ENCODE data around the gene CDK17. TPM values are rescaled to one million over a fixed set of nuclear protein-coding genes. Genes with fewer than 3 reads are reported as not detected.
A peak's percentile ranks its signal among the peaks of the same experiment; 100 is the strongest.

The CDK17 gene
- 10 to 100 TPM; 13.2 to 23.4 TPM for total RNA-seq

DNA sequence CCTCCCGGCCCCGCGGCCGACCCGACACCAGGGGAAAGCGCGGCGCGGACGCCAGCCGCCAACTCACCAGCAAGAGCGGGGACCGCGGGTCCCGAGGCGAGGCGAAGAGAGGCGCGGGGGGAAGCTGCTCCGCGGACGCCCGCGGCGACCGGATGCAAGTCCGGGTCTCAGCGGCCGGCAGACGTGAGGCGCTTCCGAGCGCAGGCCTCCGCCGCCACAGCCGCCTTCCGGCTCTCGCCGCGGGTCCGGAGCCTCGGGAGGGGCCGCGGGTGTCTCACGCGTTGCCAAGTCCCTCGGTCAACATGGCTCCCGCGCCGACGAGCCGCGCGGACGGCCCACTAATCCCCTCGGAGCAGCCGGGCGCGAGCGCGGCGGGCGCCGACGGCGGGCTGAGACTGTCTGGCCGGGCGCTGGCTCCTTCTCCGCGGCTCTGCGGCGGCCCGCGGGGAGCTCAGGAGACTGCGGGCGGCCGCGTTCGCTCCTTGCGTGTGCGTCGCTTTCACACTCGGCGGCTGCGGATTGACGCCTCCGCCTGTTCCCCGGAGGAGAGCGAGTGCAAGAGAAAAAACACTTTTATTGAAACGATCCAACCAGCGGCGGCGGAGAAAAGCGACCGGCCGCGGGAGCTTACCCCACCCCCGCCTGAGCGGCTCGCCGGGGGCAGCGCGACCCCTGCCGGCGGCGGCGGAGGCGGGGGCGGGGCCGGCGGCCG lies at the start of gene CDK17:
Gene CDK17 (minus strand): TSS at position 521 of the 712 bp plus-strand sequence. CDS start 65,603 bp downstream, outside the sequence.
- Histone ChIP-seq H3K4me3 (peak within 1 kb of the TSS; percentile 92), H3K9me3 (no peaks in the 10 kb centered on the region), H3K36me3 (no peaks in the 10 kb centered on the region), H3K9ac (ENCODE audit: low read depth in 2 of 2, low read length in 2 of 2) (peak within 1 kb of the TSS; percentile 95 to 99), H3K27ac (peak within 1 kb of the TSS; percentile 100), H3K4me1 (no peaks in the 10 kb centered on the region), H3K27me3 (no peaks in the 10 kb centered on the region)
- intact Hi-C loops (cut with DNase I): loop anchor here (2.0 to 10.0 kb wide), 6 partner anchors 55 to 338 kb away; no protein-coding TSS in a partner anchor
- peak; percentile 84 for DNase-seq
- no peak for TF ChIP-seq CTCF (IDR thresholded peaks at IDR 0.05)

DNA sequence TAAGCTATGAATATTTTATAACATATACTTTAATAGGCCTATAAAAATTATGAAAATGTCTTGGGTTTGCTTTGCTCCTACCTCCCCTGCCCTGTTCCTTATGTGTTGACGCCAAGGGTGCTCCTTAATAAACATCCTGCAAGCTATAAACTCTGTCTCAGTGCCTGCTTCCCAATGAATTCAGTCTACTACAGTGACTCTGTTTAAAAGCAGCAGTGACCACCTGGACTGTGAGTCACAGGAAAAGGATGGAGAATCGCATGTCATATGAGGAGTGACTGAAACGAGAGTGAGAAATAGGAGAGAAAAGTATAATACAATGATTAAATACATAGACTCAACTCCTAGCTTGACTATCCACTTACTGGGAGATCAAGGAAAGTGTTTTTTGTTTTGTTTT lies 48.1 kb upstream of the CDK17 start:
- H3K36me3 ChIP-seq: no peaks in the 10 kb centered on the region
- H3K27ac ChIP-seq: no peak overlapping the region
- no peak overlapping the region for H3K9ac ChIP-seq (ENCODE audit: low read depth in 2 of 2, low read length in 2 of 2)
- intact Hi-C loops (cut with DNase I): no loop called here
- TF ChIP-seq CTCF (IDR thresholded peaks at IDR 0.05): no peak
- no peak overlapping the region for H3K4me3 ChIP-seq
- no peak for DNase-seq
- H3K4me1 ChIP-seq: no peaks in the 10 kb centered on the region
- no peaks in the 10 kb centered on the region for H3K27me3 ChIP-seq
- H3K9me3 ChIP-seq: no peaks in the 10 kb centered on the region

GRCh38 chr12:96447256-96447655 lies 47.0 kb upstream of the CDK17 start:
- no peaks in the 10 kb centered on the region for H3K9me3 ChIP-seq
- no peak overlapping the region for H3K9ac ChIP-seq (ENCODE audit: low read depth in 2 of 2, low read length in 2 of 2)
- no peaks in the 10 kb centered on the region for H3K36me3 ChIP-seq
- no peak overlapping the region for H3K27ac ChIP-seq
- H3K4me1 ChIP-seq: no peaks in the 10 kb centered on the region
- TF ChIP-seq CTCF (IDR thresholded peaks at IDR 0.05): no peak
- DNase-seq: no peak
- no peak overlapping the region for H3K4me3 ChIP-seq
- intact Hi-C loops (cut with DNase I): no loop called here
- H3K27me3 ChIP-seq: no peaks in the 10 kb centered on the region

DNA sequence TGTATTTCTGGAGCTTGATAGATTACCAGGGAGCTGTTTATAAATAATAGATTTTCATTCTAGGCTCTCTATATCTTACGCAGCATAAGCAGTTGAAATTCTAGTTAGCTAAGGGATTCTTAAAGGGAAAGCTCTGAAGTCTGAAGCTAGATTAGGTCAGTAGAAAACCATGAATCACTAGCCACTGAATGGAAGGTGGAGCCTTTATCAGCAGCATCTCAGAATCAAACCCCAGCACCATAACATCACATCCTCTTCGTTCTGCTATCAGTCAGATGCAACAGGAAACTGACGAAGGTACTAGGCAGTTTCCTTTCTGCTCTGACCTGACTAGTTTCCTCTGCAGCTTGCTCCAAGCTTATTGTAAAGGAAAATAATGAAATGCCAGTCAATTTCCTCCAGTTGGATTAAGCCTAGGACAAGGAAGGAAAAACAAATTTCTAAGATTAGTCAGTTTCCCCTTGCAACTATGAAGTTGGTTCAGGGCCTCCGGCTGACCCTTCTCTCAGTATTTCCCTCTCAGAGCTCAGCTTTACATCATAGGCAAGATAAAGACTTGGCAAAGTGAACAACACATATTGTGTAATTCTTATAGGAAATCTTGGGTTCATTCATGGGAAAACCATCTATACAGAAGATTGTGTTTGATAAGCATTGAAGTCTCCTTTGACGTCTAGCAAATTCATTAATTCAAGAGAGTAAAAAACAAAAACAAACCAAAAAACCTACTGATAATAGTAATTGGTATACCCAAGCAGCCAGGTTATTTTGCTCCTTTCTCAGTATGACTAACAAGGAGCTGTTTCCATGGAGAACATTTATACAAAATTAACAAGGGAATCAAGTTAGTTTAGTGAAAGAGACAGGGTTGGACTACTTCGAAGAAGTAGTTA lies 45.7 kb upstream of the CDK17 start:
- Histone ChIP-seq H3K4me3 (no peak overlapping the region), H3K4me1 (no peaks in the 10 kb centered on the region), H3K27ac (peak overlapping the region; percentile 65), H3K27me3 (no peaks in the 10 kb centered on the region), H3K9me3 (no peaks in the 10 kb centered on the region), H3K36me3 (no peaks in the 10 kb centered on the region), H3K9ac (ENCODE audit: low read depth in 2 of 2, low read length in 2 of 2) (no peak overlapping the region)
- intact Hi-C loops (cut with DNase I): no loop called here
- DNase-seq: no peak
- TF ChIP-seq CTCF (IDR thresholded peaks at IDR 0.05): no peak

DNA sequence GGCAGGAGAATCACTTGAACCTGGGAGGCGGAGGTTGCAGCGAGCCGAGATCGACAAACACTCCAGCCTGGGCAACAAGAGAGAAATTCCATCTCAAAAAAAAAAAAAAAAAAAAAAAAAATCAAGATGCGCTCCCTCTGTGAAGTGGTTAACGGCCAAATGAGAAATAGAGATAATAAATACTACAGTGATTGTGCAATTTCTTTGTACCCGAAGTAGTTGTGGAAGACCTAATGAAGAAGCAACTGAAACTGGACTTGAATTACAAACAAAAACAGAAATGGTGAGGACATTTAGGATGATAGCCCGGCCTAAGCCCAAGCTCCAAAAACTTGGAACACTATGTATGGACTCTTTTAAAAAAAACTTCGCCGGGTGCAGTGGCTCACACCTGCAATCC lies 44.2 kb upstream of the CDK17 start:
- no peak overlapping the region for H3K4me3 ChIP-seq
- no peak overlapping the region for H3K27ac ChIP-seq
- H3K9ac ChIP-seq (ENCODE audit: low read depth in 2 of 2, low read length in 2 of 2): no peak overlapping the region
- no peaks in the 10 kb centered on the region for H3K9me3 ChIP-seq
- no peaks in the 10 kb centered on the region for H3K27me3 ChIP-seq
- intact Hi-C loops (cut with DNase I): no loop called here
- no peaks in the 10 kb centered on the region for H3K4me1 ChIP-seq
- no peak for DNase-seq
- H3K36me3 ChIP-seq: no peaks in the 10 kb centered on the region
- TF ChIP-seq CTCF (IDR thresholded peaks at IDR 0.05): no peak

Measured in colonic mucosa (tissue), 4 donors.